NK-92 treated with Interleukin-12 subunit alpha and Interleukin-12 subunit beta, amount 100 ng/mL, for 24 hours (cell line): ENCODE data around the gene NOS1.
"Not testable (repeated sequence)": the region's sequence is repeated elsewhere in the genome, so short reads cannot be mapped to it uniquely, and the experiment has no call there.

Source experiments
- DNase-seq: peaks from one replicate; lab custom pipeline; 2025; lab: John Stamatoyannopoulos, UW

NOS1 gene

GRCh38 chr12:117208811-117209455 is 152.5 kb downstream of the NOS1 start:
- DNase-seq = no peak

- DNase-seq = no peak
Observed at GRCh38 chr12:117208206-117208605, 153.2 kb downstream of the NOS1 start.

- no peak for DNase-seq
Observed at GRCh38 chr12:117207675-117208074, 153.8 kb downstream of the NOS1 start.

- no peak for DNase-seq
Observed at GRCh38 chr12:117202556-117202955, 158.9 kb downstream of the NOS1 start.

- DNase-seq = no peak
Observed at GRCh38 chr12:117202033-117202432, 159.4 kb downstream of the NOS1 start.

- not testable (repeated sequence) for DNase-seq
Observed at GRCh38 chr12:117199956-117200744, 161.3 kb downstream of the NOS1 start.

GRCh38 chr12:117196334-117196733 is 165.1 kb downstream of the NOS1 start:
- DNase-seq = not testable (repeated sequence)

- DNase-seq = not testable (repeated sequence)
Observed at GRCh38 chr12:117195027-117195426, 166.4 kb downstream of the NOS1 start.

GRCh38 chr12:117193903-117194302 is 167.5 kb downstream of the NOS1 start:
- no peak for DNase-seq

- DNase-seq = not testable (repeated sequence)
Observed at GRCh38 chr12:117192581-117192980, 168.8 kb downstream of the NOS1 start.

- no peak for DNase-seq
Observed at GRCh38 chr12:117192057-117192456, 169.4 kb downstream of the NOS1 start.

GRCh38 chr12:117190210-117190781 is 171.1 kb downstream of the NOS1 start, which contains the start of gene FBXO21:
Gene FBXO21, minus strand, starts transcription at chr12:117190470. Its CDS starts 14 bp downstream, at chr12:117190456.
- peak; percentile 71 for DNase-seq

GRCh38 chr12:117189725-117190209 is 171.7 kb downstream of the NOS1 start:
- no peak for DNase-seq

- no peak for DNase-seq
Observed at GRCh38 chr12:117188961-117189724, 172.3 kb downstream of the NOS1 start.

- no peak for DNase-seq
Observed at GRCh38 chr12:117188121-117188665, 173.2 kb downstream of the NOS1 start.

- no peak for DNase-seq
Observed at GRCh38 chr12:117187421-117187820, 174.0 kb downstream of the NOS1 start.

GRCh38 chr12:117182866-117183265 is 178.6 kb downstream of the NOS1 start:
- no peak for DNase-seq

GRCh38 chr12:117181468-117181843 is 180.0 kb downstream of the NOS1 start:
- DNase-seq = not testable (repeated sequence)

GRCh38 chr12:117180758-117181467 is 180.5 kb downstream of the NOS1 start:
- no peak for DNase-seq

GRCh38 chr12:117178745-117179144 is 182.7 kb downstream of the NOS1 start:
- no peak for DNase-seq

GRCh38 chr12:117178301-117178700 is 183.1 kb downstream of the NOS1 start:
- no peak for DNase-seq
